ENCODE results near the gene TPRX1. TPM values are rescaled to one million over a fixed set of nuclear protein-coding genes. Genes with fewer than 3 reads are reported as not detected.
A peak's percentile ranks its signal among the peaks of the same experiment; 100 is the strongest.
"Not testable (repeated sequence)": the region's sequence is repeated elsewhere in the genome, so short reads cannot be mapped to it uniquely, and the experiment has no call there.

Gene TPRX1
- total RNA-seq, 1 donor from 2014 or later: not detected

DNA sequence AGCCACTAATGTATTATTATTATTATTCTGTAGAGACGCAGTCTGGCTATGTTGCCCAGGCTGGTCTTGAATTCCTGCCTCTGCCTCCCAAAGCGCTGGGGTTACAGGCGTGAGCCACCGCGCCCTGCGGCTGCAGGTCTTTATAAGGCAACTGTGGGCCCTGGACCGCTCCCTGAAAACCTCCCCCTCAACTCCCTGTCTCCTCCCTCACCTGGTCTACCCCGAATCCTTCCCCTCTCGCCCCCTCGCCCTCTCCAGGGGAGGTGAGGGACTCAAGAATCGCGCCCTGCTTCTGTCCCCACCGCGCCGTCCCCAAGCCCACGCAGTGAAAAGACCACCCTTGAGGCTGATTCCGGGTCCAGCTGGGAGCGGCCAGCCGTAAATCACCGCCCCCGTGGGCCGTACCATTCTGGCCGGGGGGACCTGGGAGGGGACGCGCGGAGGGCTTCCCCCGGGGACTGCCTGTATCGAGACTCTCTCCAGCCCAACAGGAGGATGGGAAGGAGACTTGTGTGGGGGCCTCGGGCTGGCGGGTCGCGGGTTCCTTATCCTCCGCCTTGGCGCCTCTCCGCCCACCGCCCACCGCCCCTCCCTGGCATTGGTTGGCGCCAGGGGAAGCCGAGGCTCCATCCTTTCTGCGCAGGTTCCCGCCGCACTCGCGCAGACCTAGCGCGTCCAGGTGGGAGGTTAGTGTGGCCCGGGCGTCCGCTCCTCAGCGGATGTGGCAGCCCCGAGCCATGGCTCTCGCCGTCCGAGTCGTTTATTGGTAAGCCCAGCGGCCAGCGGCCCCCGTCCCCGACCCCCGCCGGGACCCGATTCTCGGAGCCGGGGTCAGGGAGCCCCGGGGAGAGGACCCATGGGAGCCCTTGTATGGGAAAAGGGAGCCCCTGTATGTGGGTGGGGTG, 26.1 kb downstream of the TPRX1 start, which contains the start of gene SELENOW:
Gene SELENOW, plus strand, starts transcription at position 655 of the 905 bp plus-strand sequence. Its CDS starts 83 bp downstream, at position 738.
- intact Hi-C loops (cut with DNase I): no loop called here

DNA sequence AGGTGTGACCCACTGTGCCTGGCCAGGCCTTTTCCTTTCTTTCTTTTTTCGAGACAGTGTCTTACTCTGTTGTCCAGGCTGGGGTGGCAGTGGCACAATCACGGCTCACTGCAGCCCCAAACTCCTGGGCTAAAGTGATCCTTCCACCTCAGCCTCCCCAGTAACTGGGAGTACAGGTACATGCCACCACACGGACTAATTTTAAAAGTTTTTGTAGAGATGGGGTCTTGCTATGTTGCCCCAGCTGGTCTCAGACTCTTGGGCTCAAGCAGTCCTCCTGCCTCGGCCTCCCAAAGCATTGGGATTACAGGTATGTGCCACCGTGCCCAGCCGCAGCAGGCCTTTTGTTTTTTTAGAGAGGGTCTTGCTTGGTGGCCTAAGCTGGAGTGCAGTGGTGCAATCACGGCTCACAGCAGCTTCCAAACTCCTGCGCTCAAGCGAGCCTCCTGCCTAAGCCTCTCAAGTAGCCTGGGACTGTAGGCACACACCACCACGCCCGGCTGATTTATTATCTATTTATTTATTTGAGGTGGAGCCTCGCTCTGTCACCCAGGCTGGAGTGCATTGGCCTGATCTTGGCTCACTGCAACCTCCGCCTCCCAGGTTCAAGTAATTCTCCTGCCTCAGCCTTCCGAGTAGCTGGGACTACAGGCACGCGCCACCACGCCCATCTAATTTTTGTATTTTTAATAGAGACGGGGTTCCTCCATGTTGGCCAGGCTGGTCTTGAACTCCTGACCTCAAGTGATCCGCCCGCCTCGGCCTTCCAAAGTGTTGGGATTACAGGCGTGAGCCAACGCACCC, 26.9 kb downstream of the TPRX1 start:
- Histone ChIP-seq H3K27ac (peak overlapping the region; percentile 99), H3K4me1 (peaks cover 46% of the 10 kb centered on the region), H3K36me3 (peaks cover 0 to 10% of the 10 kb centered on the region in 2 donors), H3K4me3 (peak overlapping the region; percentile 86)
- DNase-seq (ENCODE audit: extremely low spot score in 2 of 2); intact Hi-C loops (cut with DNase I); H3K27me3 ChIP-seq; H3K9me3 ChIP-seq: not testable (repeated sequence)

More for the DNA sequence above, 26.1 kb downstream of the TPRX1 start, which contains the start of gene SELENOW:
- TF ChIP-seq, protein P1, sequence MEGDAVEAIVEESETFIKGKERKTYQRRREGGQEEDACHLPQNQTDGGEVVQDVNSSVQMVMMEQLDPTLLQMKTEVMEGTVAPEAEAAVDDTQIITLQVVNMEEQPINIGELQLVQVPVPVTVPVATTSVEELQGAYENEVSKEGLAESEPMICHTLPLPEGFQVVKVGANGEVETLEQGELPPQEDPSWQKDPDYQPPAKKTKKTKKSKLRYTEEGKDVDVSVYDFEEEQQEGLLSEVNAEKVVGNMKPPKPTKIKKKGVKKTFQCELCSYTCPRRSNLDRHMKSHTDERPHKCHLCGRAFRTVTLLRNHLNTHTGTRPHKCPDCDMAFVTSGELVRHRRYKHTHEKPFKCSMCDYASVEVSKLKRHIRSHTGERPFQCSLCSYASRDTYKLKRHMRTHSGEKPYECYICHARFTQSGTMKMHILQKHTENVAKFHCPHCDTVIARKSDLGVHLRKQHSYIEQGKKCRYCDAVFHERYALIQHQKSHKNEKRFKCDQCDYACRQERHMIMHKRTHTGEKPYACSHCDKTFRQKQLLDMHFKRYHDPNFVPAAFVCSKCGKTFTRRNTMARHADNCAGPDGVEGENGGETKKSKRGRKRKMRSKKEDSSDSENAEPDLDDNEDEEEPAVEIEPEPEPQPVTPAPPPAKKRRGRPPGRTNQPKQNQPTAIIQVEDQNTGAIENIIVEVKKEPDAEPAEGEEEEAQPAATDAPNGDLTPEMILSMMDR (IDR thresholded peaks at IDR 0.05): no peak
- TF ChIP-seq POLR2A (IDR thresholded peaks at IDR 0.05) (peak in 1 of 2 donors; percentile 95), POLR2AphosphoS5 (IDR thresholded peaks at IDR 0.05; ENCODE audit: insufficient read depth in 1 of 2, low read depth in 1 of 2) (peak; percentile 89 to 99)
- peak within 1 kb of the TSS; percentile 86 for H3K4me3 ChIP-seq
- H3K9me3 ChIP-seq: no peaks in the 10 kb centered on the region
- peak within 1 kb of the TSS; percentile 99 for H3K27ac ChIP-seq
- DNase-seq (ENCODE audit: extremely low spot score in 2 of 2): no peak
- peaks cover 47% of the 10 kb centered on the region for H3K4me1 ChIP-seq
- H3K36me3 ChIP-seq: peaks cover 0 to 15% of the 10 kb centered on the region in 2 donors
- H3K27me3 ChIP-seq: no peaks in the 10 kb centered on the region

DNA sequence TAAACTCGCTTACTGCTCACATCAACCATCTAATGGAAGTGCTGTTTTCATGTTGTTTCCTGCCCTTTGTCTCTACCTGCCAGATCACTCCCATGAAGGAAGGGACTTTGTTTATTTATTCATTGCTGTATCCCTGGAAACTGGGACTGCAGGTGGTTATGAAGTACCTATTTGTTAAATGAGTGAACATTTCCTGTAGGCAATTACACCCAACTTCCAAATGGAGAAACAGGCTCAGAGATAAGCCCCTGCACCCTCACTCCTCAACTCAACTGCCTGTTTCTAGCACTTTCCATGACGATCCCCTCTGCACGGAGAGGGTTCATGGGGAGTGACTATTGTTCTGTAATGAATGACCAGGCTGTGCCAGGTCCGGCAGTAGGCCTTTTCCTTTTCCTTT, 27.8 kb downstream of the TPRX1 start:
- TF ChIP-seq POLR2A (IDR thresholded peaks at IDR 0.05) (no peak), POLR2AphosphoS5 (IDR thresholded peaks at IDR 0.05; ENCODE audit: insufficient read depth in 1 of 2, low read depth in 1 of 2) (peak in 1 of 2 donors; percentile 76)
- TF ChIP-seq, protein P1 (IDR thresholded peaks at IDR 0.05): no peak
- Histone ChIP-seq H3K4me3 (no peak overlapping the region), H3K9me3 (no peaks in the 10 kb centered on the region), H3K27ac (peak overlapping the region; percentile 99), H3K27me3 (no peaks in the 10 kb centered on the region), H3K4me1 (peaks cover 38% of the 10 kb centered on the region), H3K36me3 (peaks cover 0 to 9% of the 10 kb centered on the region in 2 donors)
- intact Hi-C loops (cut with DNase I): no loop called here
- DNase-seq (ENCODE audit: extremely low spot score in 2 of 2): no peak

DNA sequence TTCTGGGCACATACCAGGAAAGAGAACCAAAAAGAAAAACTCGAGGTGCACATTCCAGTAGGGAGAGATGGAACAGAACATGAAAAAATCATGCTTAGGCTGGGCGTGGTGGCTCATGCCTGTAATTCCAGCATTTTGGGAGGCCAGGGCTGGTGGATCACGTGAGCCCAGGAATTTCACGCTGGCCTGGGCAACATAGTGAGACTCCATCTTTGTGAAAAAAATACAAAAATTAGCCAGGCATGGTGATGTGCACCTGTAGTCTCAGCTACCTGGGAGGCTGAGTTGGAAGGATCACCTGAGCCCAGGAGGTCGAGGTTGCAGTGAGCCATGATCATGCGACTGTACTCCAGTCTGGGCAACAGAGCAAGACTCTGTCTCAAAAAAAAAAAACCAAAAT, 33.1 kb downstream of the TPRX1 start:
- H3K4me3 ChIP-seq; intact Hi-C loops (cut with DNase I); H3K27me3 ChIP-seq; H3K36me3 ChIP-seq; H3K27ac ChIP-seq; DNase-seq (ENCODE audit: extremely low spot score in 2 of 2); H3K9me3 ChIP-seq; H3K4me1 ChIP-seq: not testable (repeated sequence)

DNA sequence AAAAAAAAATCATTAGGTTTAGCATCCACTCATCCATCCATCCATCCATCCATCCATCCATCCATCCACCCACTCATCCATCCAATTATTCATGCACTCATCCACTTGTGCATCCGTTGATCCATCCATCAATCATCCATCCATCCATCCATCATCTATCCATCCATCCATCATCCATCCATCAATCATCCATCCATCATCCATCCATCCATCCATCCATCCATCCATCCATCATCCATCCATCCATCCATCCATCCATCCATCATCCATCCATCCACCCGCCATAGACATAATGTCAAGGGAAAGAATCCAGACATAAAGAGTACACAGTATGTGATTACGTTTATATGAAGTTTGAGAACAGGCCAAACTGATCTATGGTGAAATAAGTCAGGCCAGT, 34.8 kb downstream of the TPRX1 start:
- intact Hi-C loops (cut with DNase I): no loop called here
- Histone ChIP-seq H3K36me3 (no peaks in the 10 kb centered on the region), H3K27ac (no peak overlapping the region), H3K27me3 (no peaks in the 10 kb centered on the region), H3K4me1 (no peaks in the 10 kb centered on the region), H3K4me3 (no peak overlapping the region), H3K9me3 (no peaks in the 10 kb centered on the region)
- TF ChIP-seq POLR2A (IDR thresholded peaks at IDR 0.05): no peak
- TF ChIP-seq, protein P1 (IDR thresholded peaks at IDR 0.05): no peak
- no peak for TF ChIP-seq POLR2AphosphoS5 (IDR thresholded peaks at IDR 0.05; ENCODE audit: insufficient read depth in 1 of 2, low read depth in 1 of 2)
- no peak for DNase-seq (ENCODE audit: extremely low spot score in 2 of 2)

Data from vagina (tissue), 2 donors.